Measurements from ENCODE around the gene UMODL1.

The UMODL1 gene

DNA sequence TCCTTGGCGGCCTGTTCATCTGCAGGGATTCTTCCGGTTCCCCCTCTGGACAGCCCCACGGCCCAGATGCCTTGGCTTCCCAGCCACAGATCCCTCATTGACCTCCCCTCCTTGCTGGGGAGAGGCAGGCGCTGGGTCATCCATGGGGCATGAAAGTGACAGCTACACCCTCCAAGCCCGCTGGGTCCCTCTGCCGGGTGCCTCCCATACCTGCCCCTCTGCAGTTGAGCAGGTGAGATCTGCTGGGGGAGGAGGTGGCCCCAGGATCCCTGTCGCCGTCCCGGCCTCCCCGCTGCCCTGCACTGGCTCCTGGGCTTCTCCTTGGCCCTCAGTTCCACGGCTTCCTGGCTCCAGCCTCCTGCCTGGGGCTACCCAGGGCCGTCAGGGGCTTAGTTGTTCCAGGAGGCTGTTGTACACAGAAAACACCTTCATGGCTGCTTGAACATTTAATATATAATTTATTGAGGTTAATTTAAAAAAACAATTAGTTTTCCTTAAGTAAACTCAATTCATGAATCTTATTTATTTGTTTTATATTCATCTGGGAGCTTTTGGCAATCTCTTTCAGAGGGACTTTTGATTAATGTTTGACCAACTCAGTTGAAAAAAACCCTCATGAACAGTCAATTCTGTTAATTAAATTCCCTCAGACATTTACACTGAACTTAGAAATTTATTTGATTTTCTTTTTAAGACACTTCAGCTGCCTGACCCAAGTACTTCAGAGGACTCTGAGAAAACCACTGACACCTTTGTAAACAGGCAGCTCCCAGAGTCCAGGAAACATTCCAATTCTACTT is 80.2 kb downstream of the UMODL1 start:
- no peak for DNase-seq

DNA sequence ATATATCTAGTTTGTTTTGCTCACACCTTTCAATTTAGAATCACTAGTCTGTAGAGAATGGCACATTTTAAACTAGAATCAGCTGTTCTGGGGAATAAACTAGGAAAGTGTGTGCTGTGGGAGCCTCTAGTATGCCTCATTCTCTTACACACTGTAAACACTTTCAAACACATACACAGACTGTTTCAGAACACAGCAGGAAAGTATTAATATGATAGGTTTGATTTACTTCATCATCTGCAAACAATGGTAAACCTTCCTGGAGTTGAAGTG is 80.8 kb downstream of the UMODL1 start:
- DNase-seq = no peak

DNA sequence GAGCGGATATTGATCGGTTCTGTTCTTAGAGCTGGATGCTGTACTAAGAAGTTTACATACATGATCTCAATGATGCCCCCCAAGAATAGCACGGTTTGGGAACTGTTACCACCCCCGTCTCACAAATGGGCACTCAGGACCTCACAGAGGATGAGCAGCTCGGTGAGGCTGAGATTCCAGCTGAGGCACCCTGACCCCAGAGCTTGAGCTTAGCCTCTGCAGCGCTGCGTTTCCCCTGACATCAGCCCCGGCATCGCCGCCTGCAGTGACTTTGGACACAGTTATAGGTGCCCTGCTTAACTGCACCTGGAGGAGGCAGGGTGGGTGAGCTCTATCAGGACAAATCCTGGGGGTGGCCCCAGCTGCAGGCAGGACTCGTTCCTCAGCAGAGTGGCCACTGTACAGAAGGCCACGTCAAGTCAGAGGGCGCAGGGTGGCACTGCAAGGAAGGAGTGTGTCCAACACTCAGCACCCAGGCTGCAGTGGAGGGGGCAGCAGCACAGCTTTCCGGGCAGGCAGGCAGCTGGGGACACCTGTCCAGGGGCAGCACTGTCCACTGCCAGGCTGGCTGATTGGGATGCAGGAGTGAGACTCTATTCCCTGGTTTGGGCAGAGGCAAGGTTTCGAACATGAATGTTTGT is 82.0 kb downstream of the UMODL1 start:
- no peak for DNase-seq

DNA sequence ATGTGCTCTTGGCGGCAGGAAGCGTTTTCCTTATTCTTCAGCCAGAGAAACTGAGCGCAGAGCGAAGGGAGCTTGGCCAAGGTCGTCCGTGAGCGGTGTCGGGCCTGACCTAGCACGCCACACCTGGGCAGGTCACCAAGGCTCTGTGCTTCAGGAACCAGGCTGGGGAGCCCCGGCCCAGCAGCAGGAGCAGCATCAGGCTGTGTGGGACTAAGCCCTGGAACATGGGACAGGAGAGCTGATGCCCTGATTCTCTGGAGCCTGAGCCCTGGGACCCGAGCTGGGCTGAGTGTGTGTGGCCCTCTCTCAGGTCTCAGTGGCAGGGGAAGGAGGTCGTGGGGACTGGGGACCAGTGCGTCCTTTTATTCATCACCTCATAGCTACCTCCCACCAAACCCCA is 82.6 kb downstream of the UMODL1 start:
- DNase-seq = no peak

DNA sequence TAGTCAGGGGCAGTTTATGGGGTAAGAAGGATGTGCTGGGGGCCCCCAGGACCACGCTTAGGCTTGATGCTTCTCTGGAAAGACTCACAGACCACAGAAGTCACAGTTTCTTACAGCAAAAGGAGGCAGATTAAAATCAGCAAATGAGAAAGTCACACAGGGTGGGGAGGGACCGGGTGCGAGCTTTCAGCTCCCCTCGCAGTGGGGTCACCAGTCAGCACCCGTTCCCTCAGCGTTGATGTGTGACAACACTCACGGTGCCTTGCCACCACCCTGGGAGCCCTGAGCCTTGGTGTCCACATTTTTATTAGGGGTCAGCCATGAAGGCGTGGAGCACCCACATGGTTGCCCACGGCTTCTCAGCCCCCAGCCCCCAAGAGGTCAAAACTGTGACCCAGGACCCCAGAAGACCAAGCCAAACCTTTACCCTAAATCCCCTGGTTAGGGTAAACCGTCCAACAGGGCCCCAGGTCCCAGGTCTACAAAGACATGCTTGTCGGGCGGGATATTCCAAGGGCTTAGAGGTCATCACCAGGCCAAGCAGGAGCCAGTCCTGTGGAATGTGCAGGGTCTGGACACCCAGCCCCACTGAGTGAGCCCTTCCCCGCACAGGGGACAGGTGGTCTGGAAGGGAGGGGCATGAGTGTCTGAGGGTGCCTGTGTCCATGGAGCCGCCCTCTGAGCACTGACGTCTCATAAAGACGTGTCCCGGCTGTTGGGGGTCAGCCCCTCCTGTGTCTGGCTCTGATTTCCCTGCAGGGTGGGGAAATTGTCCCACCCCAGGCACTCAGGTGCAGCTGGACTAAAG is 83.3 kb downstream of the UMODL1 start:
- no peak for DNase-seq

DNA sequence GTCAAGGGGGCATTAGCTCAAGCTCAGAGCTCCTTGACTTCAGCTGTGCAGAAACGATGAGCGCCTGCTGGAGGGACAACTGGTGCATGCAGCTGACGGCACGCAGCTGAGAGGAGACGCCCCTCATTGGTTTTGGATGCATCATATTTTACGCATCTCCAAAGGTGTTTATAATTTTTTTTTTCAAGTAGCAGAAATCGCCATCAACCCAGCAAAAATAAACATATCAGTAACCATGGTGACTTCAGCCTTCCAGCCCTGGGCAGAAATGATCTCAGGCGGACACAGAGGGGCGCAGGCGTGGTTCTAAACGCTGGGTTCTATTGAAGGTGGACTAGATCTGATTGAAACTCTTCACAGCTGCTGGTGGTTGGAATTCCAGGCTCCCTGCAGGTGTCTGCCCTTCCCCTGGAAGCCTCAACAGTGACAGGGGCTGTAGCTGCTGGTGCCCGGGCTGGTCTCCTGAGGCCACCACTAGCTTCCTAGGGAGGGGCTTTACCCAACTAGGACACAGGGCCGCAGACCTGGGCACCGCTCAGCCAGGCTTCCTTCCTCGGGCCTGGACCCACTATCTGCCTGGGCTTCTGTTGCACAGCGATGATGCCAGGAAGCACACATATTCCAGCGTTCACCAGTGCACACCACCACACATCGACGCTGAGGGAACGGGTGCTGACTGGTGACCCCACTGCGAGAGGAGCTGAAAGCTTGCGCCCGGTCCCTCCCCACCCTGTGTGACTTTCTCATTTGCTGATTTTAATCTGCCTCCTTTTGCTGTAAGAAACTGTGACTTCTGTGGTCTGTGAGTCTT is 84.1 kb downstream of the UMODL1 start:
- no peak for DNase-seq

DNA sequence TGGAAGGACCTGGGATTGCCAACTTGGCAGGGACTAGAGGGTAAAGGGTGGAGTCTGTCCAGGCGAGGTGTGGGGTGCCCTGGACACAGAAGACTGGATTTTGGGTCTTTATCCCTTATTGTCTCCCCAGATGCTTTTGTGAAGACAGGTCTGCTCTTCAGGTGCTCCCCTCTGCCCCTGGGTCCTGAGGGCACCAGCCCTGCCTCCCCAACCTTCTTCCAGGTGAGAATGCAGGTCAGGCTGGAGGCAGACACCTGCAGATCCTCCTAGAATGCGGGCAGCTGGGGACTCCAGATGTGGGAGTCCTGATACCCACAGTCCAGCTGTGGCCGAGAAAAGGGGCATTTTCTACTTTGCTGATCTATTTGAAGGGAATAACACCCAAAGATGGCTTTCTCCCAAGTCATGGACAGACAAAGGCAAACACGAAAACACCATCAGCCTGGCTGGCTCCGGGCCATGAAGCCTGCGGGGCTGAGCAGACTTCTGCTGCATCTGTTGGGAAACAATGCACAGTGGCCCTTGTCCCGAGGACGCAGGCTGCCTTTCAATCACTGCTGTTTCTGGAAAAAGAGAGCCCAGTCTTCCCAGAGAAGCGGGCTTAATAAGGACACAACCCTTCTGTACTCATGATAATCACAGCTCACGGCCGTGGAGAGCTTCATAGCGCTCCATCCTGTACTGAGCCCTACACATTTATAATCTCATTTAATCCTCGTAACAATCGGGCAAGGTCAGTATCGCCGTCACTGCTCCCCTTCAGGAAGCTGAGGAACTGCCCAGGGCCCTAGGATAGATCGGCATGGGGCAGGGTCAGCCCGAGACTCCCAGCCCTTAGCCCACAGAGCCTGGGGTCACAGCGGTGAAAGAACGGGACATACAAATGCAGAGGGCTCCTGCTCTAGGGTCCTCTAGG is 85.8 kb downstream of the UMODL1 start:
- DNase-seq = no peak

DNA sequence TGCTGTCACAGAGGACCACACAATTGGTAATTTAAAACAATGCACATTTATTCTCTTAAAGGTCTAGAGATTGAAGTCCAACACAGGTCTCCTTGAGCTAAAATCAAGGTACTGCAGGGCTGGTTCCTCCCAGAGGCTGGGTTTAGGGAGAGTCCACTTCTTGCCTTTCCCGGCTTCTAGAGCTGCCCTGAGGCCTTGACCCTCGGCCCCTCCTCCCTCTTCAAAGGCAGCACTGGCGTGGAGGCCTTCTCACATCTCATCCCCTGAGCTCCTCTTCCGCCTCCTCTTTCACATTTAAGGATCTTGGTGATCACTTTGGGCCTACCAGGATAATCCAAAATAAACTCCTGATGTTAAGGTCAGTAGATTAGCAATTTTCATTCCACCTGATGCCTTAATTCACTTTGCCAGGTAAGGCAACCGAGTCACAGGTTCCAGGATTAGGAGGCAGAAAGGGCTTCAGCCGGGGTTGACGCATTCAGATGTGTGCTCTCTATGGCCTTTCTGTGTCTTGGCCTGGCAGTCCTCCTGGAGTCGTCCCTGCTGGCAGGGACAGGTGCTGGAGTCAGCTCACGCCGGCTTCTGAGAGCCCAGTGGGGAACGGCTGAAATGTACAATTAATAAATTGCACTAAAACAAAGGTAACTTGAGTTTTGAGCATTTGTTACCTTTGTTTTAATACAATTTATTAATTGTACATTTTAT is 86.6 kb downstream of the UMODL1 start:
- no peak for DNase-seq

DNA sequence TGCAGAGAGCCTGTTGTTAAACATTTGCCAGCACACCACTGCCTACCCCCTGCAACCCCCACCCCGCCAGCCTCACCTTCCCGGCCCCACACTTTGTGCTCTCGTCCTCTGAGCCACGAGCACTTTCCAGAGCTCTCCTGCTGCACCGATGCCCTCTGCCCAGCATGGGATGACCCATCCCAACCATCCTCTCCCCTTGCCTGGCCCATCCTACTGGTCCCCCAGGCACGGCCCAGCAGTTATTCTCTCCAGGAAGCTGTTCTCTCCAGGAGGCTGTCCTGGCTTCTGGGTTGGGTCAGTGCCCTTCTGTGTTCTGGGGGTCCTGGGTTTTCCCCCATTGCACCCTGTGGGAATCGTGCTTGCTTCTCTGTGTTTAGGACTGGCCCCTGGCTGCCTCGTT is 87.7 kb downstream of the UMODL1 start:
- no peak for DNase-seq

DNA sequence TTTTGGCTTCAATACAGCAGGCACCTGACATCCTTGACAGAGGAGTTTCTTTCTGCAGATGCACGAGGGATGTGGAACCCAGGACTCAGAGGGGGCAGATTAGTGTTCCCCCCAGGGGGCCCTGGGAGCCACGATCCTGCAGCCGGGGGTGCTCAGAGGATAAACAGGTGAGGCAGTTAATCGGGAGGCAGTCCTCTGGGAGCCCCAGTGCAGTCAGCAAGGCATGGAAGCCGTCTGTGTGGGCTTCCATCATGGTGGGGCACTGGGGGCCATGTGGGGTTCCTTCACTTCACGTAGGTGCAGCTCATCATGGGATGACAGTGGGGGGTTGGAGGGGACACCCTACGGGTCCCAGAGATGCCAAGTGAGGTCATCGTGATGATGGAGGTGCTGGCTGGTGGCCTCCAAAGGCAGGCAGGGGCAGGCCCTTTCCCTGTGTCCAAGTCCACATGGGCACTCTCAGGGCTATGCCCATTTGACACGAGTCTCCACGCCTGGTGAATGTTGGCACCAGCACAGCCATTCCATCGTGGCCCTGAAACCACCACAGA is 88.5 kb downstream of the UMODL1 start:
- DNase-seq = no peak

DNA sequence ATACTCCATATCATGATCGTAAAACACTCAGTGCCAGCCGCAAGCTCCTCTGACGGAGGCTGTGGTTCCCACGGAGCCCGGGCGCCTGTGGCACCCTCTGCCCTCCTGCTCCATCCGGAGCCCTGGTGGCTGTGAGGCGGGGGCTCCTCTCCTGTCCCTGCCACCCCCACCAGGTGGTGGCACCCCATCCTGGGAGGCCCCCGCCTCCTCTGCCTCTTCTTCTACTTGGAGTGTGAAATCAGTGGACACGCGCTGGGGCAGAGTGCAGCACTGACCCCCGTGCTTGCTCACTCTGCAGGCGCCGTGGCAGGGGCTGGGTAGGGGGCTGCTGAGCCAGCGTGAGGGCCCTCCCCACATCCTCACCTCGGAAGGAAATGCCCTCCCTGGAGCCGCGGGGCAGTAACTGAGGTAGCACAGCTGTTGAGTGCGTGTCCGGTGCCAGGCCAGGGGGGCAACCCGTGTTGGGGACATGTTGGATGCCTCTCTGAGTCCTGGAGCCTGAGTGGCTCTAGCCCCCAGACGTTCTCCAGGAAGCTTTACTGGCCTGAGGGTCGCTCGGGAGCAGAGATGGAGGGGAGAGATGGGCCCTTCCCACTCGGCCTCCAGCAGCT is 89.1 kb downstream of the UMODL1 start:
- DNase-seq = no peak

DNA sequence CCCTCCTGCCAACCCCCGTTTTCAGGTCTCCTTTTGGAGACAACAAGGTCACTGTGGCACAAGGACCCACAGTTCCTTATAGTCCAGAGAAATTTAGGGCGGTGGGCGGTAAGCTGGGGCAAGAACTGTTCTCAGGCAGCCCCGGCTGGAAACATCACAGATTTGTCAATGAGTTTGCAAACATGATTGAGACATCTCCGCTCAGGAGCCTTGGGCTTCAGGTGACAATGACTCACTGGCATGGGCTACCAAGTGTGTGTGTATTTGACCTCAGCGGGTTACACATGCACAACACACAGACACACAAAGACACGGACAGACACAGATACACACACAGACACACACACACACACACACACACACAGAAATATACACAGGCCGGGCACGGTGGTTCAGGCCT is 89.6 kb downstream of the UMODL1 start:
- peak; percentile 62 to 66 for DNase-seq

DNA sequence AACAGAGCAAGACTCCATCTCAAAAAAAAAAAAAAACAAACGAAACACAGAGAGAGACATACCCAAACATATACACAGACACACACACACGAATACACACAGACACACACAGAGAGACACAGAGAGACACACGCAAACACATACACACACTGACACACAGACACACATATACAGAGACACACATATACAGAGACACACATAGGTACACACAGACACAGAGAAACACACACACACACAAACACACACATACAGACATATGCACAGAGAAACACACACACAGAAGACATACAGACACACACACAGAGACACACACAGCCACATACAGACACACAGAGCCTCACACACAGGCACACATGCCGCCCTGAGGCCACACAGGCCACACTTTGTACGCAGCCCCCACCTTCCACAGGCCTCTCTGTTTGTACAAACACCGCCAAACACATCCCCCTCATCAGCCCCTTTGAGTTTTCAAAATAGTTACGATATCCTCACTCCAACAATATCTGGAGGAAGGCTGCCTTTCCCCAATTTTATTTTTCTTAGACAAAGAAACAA is 90.4 kb downstream of the UMODL1 start:
- no peak for DNase-seq

DNA sequence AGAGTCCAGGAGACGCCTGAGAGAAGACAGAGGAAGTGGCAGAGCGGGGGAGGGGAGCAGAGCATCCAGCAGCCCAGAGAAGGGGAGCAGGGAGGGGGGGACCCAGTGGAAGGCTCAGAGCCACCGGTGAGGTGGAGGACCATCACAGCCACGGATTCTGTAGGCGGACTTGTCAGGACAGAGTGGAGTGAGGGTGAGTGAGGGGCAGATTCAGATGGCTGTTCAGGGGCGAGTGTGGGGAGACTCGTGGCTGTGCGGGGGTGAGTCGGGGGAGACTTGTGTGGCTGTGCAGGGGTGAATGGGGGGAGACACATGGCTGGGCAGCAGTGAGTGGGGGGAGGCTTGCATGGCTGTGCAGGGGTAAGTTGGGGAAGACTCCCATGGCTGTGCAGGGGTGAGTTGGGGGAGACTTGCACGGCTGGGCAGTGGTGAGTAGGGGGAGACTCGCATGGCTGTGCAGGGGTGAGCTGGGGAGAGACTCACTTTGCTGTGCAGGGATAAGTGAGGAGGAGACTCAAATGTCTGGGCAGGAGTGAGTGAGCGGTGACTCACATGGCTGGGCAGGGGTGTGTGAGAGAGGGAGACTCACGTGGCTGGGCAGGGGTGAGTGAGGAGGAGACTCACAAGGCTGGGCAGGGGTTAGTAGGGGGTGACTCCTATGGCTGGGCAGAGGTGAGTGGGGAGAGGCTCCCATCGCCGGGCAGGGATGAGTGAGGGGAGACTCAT is 91.0 kb downstream of the UMODL1 start:
- DNase-seq = peak; percentile 9 to 39

DNA sequence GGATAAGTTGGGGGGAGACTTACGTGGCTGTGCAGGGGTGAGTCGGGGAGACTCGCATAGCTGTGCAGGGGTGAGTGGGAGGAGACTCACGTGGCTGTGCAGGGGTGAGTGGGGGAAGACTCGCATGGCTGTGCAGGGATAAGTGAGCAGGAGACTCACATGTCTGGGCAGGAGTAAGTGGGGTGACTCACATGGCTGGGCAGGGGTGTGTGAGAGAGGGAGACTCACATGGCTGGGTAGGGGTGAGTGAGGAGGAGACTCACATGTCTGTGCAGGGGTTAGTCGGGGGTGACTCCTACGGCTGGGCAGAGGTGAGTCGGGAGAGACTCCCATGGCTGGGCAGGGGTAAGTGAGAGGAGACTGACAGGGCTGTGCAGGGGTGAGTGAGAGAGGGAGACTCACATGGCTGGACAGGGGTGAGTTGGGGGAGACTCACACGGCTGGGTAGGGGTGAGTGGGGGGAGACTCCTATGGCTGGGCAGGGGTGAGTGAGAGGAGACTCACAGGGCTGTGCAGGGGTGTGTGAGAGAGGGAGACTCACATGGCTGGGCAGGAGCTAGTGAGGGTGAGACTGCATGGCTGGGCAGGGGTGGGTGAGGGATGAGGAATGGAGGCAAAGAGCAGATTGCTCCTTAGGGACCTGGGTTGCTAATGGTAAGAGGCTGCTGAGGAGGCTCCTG is 91.9 kb downstream of the UMODL1 start:
- DNase-seq = peak in 1 of 2 donors; percentile 13

DNA sequence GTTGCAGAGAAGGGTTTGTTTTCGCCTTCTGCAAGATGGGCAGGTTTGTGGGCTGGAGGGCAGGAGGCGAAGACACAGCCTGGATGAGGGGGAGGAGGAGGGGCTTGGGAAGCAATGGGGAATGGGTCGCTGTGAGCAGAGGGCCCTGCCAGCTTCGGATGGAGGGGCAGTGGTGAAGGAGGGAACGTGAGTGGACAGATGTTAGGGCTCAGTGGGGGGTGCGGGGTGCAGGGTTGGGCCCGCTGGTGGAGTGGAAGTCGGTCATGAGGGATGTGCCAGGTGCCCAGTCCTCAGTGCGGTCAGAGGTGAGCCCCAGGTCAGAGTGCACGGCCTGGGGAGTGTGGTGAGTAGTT is 92.4 kb downstream of the UMODL1 start:
- no peak for DNase-seq

DNA sequence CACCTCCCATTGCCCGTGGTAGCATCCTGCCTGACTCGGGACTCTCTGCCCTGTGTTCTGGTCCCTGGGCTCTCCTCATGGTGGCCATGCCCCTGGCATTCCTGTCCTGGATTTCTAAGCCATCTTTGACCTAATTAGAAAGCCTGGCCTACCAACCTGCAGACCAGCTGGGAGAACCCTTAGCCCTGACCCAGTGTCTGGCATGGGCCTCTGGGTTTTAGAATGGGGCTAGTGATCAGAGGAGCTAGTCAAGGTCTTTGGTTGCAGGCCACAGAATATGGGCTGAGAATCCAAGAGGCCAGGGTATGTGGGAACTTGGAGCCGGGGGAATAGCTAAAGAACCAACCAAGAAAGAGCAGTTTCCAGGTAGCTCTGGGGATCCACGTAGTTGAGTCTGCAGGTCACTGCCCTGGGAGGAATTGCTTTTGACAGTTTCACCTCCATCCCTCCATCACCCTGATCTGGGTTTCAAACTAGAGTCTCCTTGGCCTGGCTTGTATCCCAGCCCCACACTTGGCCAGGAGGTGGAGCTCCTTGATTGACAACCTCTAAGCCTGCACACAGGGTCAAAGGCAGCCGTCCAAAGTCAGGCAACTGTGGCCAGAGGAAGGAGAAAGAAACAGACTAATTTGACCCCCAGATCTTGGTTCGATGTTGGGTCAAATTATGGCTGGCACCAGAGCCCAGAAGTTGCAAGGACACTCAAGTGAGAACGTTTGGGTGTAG is 93.1 kb downstream of the UMODL1 start:
- peak; percentile 73 to 79 for DNase-seq

DNA sequence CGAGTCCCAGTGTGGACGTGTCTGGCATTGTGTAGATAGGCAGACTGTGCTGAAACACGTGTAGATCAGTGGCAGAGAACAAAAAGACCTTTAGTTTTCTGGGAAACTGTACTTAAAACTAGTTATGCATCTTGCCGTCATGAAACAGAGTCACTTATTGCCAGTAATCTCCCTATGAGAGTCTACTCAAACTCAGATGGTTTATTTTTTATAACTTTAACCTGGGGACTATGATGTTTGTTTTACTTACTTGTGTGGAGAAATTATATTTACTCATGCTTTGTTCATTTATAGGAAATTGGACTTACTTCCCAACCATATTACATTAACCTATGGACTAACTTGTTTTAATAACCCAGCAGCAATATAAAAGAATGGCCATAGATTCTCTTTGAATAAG is 93.7 kb downstream of the UMODL1 start:
- DNase-seq = no peak
